MV-4-11 (cell line): Measurements from ENCODE around the gene HYAL2.

Experiments used
- DNase-seq: peaks from one replicate; lab custom pipeline; 2025; lab: John Stamatoyannopoulos, UW

The HYAL2 gene

DNA sequence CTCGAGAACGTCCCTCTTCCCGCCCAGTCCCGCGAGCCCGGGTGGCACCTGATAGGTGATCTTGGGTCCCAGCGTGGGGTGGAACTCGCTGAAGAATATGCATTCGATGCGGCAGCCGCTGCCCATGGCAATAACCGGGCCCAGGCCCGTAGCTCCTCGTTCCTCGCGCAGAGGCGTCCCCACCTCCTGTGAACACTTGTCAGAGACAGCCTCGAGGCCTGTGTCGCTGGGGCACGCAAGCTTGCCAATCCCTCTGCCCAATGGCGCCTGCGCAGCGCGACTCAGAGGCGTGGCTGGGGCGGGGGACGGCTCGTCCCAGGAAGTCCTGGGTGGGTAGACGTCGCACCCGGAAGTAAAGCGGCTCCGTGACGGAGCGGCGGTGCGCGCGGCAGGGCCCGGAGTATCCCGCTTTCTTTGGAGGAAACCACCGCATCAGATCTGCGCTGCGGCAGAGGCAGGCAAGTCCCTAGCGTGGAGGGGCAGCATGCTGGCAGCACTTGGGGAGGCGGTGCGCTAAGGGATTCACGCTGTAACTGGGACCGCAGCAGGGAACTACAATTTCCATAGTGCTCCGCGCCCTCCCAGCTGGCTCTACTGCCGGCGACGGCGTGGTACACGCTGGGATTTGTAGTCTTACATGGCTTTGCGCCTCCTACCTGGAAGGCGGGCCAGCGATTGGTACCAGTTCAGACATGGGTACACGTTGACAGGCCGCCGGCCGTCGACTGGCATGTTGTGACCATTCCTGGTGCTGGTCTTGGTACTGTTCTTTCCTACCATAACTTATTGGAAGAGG, 28.2 kb upstream of the HYAL2 start, which contains the start of the genes CYB561D2 and NPRL2:
Gene CYB561D2, plus strand, starts transcription at position 336 of the 796 bp plus-strand sequence. CDS start 572 bp downstream, outside the sequence.
Gene NPRL2, minus strand, starts transcription at position 249 of the 796 bp plus-strand sequence. Its CDS starts 123 bp downstream, at position 126.
- peak; percentile 95 for DNase-seq

- DNase-seq = no peak
Observed at GRCh38 chr3:50350213-50350526, 27.6 kb upstream of the HYAL2 start.

GRCh38 chr3:50347187-50347813, 24.8 kb upstream of the HYAL2 start:
- DNase-seq = peak; percentile 62

DNA sequence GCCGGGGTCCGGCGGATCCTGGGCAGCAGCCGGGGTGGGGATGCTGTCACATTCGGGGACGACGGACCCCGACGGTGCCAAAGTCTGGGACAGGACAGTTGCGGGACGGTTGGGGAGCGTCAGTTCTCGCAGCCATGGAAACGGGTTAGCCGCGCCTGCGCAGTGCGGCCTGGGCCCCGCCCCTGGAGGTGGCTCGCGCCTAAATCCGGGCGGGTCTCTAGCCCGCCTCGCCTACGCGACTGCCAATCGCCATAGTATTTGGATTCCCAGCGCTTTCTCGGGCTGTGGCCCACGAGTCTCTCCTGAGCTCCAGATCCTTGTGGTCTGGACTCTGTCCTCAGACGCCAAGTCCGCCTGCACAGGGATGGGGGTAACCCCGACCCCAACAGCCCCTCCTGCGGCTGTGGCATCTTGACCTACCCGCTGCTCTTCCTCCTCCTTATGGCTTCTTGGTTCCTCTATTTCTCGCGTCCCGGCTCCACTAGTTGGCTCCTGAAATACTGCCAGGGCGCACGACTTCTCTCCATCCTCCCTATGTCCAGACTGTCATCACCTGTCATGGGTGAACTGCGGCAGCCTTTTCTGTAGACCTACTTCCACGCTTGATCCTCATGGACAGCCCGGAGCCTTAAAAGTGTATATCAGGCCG, 23.2 kb upstream of the HYAL2 start, which contains the start of gene ZMYND10:
Gene ZMYND10, minus strand, starts transcription at position 147 of the 649 bp plus-strand sequence. CDS start 153 bp downstream, outside the sequence.
- DNase-seq = peak; percentile 73

DNA sequence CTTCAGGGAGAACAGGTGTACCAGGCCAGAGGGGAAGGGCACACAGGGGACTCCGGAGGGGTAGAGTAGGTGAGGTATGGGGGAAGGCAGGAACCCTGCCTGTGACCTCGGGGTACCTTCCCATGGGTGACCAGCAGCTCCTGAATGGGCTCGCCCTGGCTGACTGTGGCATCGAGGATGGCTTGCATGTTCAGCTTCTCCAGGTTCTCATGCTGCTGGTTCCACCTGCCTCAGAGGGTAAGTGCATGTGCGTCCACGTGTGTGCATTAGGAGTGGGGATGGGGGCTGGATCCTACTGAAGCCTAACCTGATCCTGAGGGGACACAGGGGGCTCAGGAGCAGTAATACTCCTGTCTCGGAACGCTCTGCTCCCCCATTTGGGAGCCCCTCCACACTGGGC, 22.5 kb upstream of the HYAL2 start:
- DNase-seq = no peak

DNA sequence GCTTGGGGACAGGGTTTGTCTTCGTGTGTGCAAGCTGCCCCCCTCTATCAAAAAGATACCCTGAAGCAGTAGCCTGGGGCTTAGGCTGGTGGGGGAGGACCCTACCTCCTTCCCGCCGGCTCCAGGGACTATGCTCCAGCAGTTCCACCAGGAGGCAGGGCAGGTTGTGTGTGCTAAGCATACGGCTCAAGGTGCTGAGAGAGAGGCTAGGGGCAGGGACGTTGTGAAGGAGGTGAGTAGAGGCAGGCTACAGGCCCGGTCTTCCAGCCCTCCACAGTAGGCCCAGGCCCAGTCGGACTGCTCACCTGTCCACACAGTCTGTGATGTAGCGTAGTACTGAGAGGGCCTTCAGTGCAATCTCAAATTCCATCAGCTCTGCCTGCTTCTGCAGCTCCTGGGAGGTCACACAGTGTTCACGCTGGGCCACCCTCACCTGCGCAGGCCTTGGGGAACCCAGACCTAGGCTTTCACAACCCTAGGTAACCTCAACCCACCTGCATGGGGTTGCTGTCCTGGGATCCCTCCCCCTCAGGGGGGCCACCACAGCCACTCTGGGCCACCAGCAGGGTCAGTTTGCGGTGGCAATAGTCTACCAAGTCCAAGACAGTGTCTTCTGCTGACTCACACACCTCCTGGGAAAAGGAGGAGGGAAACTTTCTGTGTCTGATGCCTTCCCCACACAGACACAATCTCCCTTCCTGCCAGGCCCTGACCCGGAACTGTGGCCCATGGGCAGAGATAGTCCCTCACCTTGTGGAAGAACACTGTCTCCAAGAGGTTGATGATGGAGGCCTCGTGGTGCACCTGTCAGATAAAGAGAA, 20.5 kb upstream of the HYAL2 start:
- DNase-seq = no peak

DNA sequence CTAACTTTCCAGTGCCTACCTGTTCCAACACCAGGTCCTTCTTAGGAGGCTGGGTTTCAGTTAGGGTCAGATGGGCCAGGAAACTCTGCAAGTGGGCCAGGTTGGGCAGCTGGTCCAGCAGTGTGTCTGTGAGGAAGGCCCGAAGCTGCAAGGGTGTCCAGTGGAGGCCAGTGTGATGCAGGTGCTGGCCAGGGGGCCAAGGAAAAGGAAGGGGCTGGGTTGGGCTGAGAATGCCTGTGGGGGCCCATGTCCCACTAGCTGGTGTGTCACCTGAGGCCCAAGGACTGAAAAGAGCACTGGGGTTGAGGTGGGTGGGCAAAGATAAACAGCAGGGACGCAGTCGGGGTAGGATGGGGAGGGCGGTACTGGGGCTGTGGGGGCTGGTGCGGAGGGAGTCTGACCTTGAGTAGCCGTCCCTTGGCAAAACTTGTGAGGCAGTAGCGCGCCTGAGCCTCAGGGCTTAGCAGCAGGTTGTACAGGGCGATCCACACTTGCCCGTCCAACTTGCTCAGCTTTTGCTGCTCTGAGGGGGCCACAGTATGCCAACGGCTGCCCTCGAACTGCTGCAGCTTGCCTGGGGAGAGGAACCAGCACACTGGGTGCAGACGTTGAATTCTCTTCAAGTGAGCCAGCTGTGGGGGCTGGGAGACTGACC, 19.6 kb upstream of the HYAL2 start:
- DNase-seq = no peak

DNA sequence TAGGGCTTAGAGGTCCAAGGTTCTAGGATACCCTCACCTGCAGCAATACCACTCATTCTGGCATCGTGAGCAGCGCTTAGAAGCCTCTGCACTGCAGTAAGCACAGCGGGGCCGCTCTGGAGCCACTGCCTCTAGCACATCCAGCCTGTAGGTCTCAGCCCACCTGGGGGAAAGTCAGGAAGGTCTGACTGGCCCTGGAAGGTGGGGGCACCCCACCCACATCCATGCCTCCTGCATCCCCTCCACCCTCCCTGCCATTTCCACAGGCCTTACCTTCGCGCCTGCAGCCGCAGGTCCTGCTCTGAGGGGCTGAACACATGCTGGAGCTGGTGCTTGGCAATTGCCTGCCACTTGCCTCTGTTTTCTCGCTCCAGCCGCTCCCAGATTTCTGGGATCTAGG, 19.0 kb upstream of the HYAL2 start:
- DNase-seq = no peak

DNA sequence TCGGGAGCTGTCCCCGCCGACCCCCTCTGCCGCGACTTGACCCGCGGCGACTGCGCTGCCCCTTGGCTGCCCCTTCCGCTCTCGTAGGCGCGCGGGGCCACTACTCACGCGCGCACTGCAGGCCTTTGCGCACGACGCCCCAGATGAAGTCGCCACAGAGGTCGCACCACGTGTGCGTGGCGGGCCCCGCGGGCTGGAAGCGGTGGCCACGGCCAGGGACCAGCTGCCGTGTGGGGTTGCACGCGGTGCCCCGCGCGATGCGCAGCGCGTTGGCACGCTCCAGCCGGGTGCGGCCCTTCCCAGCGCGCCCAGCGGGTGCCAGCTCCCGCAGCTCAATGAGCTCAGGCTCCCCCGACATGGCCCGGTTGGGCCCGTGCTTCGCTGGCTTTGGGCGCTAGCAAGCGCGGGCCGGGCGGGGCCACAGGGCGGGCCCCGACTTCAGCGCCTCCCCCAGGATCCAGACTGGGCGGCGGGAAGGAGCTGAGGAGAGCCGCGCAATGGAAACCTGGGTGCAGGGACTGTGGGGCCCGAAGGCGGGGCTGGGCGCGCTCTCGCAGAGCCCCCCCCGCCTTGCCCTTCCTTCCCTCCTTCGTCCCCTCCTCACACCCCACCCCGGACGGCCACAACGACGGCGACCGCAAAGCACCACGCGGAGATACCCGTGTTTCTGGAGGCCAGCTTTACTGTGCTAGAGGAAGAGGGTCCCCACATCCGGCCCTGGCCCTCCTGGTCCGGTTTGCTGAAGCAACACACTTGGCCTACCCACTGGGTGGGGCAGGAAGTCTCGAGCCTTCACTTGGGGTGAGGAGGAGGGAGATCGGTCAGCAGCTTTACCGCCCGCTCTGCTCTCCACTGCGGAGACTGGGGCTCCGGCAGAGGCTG, 18.1 kb upstream of the HYAL2 start, which contains the start of gene RASSF1:
Gene RASSF1, minus strand, starts transcription at position 389 of the 882 bp plus-strand sequence. Its CDS starts 31 bp downstream, at position 358.
- DNase-seq = peak; percentile 96

GRCh38 chr3:50340147-50340447, 17.6 kb upstream of the HYAL2 start:
- DNase-seq = no peak

DNA sequence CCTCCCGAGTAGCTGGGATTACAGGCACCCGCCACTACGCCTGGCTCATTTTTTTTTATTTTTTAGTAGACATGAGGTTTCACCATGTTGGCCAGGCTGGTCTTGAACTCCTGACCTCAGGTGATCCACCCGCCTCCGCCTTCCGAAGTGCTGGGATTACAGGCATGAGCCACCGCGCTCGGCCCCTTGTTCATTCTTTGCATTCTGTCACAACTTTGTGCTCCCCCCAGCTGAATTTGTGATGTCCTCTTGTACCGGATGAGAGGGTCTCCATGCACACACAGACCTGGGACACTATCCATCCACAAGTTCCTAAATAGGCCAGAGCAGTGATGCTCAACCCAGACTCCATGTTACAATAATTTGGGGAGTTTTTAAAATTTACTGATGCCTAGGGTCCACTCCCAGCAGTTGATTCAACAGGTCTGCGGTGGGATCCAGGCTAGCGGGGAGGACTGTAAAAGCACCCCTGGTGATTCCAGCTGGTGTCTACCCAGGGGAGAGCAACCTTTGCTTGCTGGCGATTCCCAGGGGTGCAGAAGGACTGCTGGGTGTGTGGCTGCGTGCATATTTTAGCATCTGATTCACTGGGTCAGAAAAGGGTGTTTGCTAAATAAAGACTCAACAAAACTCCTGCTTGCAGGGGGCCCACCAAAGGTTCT, 17.1 kb upstream of the HYAL2 start:
- no peak for DNase-seq

DNA sequence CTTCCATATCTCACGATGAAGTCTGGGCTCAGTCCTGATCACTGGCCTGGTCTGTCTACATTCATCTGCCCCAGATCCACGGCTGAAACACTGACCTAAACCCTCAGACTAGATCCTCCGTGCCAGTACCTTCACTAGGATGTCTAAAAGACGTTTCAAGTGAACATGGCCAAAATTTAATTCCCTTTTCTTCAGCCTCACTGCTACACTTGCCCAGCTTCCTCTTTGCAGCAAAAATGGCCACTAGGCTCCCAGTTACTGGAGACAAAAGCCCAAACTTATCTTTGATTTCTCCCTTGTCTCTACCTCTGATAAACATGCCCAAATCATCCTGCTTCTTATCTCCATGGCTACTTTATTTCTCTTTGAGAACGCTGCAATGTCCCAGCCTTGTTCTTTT, 16.4 kb upstream of the HYAL2 start:
- peak; percentile 47 for DNase-seq

GRCh38 chr3:50337175-50337861, 14.8 kb upstream of the HYAL2 start:
- peak; percentile 98 for DNase-seq

- no peak for DNase-seq
Observed at GRCh38 chr3:50336452-50337174, 14.1 kb upstream of the HYAL2 start.

GRCh38 chr3:50334339-50335075, 12.0 kb upstream of the HYAL2 start:
- DNase-seq = no peak

GRCh38 chr3:50333744-50334328, 11.3 kb upstream of the HYAL2 start:
- DNase-seq = no peak

DNA sequence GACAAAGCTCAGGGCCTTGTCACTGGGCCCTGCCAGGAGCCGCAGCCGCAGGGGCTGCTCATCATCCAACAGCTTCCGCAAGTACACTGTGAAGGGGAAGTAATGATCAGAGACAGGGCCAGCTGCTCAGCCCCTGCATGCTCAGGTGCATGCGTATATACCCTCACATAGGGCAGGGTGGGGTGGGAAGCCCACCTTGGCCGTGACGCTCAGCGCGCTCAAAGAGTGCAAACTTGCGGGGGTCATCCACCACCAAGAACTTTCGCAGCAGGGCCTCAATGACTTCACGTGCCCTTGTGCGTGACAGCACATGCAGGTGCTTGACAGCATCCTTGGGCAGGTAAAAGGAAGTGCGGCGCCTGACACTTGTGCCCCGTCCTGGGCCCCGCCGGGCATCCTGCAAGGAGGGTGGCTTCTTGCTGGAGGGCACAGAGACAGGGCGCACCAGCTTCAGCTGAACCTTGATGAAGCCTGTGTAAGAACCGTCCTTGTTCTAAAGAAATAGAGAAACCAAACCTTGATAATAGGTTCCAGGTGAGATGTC, 8.9 kb upstream of the HYAL2 start:
- no peak for DNase-seq
